HG03060 (cell line): ENCODE measurements around the gene CBY2.
A peak's percentile ranks its signal among the peaks of the same experiment; 100 is the strongest.

Experiments
- ATAC-seq: cut with Tn5 transposase; IDR thresholded peaks from one replicate; pipeline ENCODE4 v1.9.1; 2021; ENCODE audit warnings: low read depth, moderate number of reproducible peaks; ENCODE audit not compliant: unreplicated experiment

The CBY2 gene

DNA sequence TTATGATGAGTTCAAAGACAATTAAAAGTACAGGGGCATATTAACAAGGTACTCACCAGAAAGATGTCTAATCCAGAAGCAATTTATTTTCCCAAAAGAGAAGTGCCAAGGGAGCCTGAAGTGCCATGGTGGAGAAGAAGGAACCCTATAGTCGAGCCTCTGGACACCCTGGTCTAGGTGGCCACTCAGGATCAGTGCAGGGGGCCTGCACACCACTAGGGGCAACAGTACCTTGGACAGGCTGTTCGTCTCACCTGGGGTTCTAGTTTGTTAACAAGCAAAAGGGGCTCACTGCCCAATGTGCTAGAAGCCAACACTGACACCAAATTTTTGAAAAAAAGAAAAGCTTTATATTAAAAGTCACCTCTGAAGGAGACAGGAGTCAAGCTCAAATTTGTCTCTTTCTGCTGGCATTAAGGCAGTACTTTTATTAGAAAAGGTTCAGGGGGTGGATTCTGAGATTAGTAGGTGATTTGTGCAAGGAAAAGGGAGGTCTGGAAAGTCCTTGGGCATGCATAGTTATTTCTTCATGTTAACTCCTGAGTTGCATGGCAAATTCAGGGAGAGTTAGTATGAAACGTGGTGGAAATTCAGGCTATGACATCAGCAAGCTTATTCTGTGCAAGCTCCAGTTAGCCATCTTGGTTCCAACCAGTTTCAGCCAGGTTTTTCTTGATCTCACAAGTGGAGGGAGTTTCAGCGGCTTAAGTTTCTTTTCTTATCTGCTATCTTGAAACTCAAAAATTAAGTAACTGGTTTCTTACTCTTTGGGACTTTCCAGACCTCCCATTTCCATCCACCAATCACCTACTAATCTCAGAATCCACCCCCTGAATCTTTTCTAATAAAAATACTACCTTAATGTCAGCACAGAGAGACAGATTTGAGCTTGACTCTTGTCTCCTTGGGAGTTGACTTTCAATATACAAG lies 884 bp upstream of the CBY2 start:
- peak; percentile 47 for ATAC-seq

DNA sequence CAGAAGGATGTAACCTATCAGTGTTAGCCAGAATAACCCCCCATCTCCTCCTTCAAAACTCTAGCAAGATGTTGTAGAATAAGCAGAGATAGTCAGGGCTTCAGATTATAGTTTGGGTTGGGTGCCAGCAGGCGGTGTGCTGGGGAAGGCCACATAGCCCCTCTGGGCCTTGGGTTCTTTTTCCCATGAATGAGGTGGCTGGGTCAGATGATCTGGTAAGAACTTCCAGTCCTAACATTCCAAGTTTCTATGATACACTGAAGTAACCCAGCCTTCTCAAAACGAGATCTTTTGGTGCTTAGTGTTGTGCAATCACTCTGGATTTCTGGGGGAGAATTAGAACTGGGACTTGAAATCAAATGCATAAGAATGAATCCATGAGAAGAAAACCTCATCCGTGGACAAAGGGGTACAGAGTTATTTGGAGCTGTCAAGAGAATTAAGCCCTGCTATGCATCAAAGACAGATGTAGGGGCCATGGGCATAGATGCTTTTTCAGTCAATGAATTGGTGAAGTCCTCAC lies 810 bp downstream of the CBY2 start:
- ATAC-seq, result no peak

DNA sequence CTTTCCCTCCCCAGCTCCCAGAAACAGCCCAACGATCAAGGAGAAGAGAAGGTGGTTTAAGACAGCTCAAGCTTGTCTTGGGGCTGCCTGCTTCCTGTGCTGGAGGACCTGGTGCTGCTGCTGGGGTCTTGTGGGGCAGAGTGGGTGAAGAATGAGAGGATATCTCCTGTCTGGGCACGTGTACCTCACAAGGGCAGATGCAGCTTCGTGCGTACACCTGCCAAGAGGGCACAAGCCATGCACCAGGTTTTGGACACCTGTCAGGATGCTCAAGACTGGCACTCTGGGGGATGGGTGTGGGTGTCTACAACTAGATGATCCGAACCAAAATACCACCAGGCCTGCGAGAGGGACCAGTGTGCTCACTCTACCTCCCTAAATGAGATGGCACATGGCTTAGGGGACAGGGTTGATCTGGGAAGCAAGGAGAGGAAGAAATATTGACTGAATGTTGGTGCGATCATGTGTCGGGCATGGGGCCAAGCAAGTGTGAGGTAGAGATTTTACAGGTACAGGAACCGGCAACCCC lies 2.2 kb downstream of the CBY2 start:
- no peak for ATAC-seq

DNA sequence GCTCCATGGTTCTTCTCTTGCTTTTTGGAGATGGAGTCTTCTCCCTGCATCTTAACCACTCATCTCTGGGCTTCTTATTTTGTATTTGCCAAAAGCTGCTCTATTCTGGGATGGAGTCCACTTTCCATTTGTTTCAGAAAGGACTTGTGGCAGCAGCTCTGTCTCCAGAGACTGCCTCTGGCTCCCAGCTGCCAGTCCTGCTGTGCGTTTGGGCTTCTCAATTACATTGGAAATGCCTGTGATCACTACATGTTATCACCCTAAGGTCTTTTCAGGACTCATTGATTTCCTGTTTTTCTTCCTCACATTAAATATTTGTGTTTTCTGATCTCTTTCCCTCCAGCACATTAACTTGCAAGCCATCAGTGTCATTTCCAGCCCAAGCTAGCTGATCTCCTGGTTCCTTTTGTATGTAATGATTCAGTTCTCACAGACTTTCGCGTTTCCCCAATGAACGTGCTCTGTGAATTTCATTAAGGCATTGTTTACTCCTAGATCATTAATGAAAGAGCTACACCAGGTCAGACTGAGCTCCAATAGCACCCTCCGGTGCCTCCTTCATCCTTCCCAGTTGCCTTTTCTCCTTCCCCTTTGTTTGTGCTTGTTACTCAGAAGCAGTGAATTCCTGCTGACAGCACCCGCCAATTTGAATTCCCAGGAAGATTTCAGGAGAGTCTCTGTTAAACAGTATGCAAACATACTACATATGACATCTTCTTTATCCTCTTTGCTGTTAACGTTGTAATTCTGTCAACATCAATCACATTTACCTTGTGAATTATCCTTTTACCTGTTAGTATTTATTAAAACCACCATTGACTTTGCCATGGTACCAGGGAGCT lies 3.0 kb downstream of the CBY2 start:
- no peak for ATAC-seq

DNA sequence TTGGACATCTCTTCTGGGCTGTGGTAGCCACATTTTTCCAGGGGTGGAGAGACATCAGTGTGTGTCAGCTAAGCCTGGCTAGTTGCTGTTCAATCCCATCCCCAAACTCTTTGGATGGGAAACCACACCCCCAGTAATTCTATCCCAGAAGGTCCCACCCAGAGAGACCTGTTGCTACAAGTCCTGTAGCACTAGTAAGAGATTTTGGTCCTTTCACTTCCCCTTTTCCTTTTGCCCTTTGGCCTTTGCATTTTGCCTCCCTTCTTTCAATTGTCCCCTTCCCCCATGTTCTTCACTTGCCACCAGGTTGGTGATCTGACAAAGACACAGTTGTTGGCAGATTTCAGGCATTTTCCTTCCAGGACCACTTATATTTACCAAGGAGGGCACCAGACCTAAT lies 3.8 kb downstream of the CBY2 start:
- no peak for ATAC-seq

DNA sequence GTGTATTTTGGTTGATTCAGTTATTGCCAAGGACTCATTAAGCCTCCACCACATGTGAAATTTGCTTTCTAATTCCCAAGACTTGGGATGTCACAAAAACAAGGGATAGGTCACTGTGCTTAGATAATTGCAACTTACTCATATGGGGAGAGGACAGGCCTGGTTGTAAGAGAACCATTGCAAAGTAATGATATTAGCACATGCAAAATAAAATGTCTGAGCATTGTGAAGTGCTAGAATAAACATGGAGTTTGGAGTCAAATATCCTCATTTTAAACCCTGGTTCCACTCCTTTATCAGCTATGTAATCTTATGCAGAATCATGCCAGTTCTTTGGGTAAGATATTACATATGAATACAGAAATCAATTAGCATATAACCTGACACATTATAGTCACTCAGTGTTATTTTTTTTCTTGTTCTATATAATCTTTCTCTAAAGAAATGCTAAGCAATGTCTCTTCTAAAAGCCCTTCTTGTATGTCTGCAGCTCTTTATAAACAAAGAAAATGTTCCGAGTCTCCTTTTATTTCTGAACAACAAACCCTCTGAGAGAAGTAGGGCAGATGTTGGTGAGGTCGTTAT lies 5.5 kb downstream of the CBY2 start:
- no peak for ATAC-seq

DNA sequence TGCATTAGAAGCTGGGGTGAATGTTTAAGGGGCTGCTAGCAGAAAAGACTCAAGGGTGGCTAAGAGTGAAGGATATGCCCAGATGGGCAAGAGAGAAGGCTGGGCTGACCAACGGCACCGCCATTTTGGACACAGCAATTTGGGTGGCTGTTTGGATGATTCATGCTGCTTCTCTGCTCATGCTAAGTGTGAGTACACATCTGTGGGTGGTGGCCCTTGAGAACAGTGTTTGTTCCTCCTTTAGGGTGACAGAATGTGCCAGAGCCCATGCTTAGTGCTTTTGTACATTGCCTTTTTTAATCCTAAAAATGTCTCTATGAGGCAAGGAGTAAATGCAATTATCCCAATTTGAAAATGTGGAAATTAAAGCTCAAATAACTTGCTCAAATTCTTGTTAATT lies 9.8 kb downstream of the CBY2 start:
- ATAC-seq, result no peak

DNA sequence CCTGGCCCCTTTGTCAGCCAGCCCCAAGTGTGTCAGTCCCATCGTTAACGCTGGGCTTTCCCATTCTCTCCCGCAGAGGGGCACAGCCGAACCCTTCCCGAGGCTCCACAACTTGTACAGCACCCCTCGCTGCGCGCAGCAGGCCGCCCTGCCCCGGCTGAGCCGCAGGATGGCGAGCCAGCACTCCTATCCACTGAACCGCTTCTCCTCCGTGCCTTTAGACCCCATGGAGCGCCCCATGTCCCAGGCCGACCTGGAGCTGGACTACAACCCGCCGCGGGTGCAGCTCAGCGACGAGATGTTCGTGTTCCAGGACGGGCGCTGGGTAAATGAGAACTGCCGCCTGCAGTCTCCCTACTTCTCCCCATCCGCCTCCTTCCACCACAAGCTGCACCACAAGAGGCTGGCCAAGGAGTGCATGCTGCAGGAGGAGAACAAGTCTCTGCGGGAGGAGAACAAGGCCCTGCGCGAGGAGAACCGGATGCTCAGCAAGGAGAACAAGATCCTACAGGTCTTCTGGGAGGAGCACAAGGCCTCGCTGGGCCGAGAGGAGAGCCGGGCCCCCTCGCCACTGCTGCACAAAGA lies 11.1 kb downstream of the CBY2 start:
- no peak for ATAC-seq

DNA sequence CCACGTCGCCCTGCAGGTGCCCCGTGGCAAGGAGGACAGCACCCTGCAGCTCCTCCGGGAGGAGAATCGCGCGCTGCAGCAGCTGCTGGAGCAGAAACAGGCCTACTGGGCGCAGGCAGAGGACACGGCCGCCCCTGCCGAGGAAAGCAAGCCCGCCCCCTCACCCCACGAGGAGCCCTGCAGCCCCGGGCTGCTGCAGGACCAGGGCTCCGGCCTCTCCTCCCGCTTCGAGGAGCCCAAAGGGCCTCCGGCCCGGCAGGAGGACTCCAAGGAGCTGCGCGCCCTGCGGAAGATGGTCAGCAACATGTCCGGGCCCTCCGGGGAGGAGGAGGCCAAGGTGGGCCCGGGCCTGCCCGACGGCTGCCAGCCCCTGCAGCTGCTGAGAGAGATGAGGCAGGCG lies 11.6 kb downstream of the CBY2 start:
- ATAC-seq, result no peak

DNA sequence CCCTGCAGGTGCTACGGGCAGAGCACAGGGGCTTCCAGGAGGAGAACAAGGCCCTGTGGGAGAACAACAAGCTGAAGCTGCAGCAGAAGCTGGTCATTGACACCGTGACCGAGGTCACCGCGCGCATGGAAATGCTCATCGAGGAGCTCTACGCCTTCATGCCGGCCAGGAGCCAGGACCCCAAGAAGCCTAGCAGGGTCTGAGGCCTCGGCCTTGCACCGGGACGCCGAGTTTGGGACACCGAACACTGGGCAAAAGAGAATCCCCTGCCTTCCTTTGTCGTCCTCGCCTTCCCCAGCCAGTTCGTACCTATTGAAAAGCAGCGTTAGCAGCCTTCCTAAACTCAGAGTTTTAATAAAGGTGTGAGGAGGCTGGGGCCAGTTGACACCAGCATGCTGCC lies 12.1 kb downstream of the CBY2 start:
- ATAC-seq, result no peak

DNA sequence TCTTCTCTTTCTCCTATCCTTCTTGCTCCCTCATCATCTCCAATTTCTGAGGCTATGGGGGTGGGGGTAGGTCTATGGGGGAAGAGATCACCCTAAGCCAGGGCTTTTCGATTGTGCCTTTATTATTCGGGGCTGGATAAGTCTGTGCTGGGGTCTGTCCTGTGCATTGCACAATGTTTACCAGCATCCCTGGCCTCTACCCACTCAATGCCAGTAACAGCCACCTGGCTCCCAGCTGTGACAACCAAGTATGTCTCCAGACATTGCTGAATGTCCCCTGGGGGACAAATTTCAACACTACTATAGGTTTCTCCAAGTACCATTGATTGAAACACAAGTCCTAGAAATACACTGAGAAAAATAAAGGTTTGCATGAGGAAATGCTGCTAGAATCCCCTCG lies 13.2 kb downstream of the CBY2 start:
- no peak for ATAC-seq

DNA sequence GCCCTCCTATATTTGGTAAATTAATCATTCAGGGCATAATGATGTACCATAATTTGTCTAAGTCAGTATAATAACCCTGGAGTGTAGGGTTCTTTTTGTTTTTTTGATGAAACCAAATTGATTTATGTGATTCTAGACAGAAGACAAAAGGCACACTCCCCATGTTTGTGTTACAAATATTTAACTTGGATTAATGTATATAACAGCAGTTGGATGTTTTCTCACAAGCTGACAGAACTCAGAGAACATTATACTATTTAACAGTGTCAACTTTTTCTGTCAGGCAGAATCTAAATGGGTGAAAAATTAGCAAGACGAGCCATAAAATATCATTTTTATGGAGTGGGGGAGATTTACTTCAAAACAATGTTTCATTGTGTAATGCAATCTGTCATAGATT lies 15.2 kb downstream of the CBY2 start:
- no peak for ATAC-seq

DNA sequence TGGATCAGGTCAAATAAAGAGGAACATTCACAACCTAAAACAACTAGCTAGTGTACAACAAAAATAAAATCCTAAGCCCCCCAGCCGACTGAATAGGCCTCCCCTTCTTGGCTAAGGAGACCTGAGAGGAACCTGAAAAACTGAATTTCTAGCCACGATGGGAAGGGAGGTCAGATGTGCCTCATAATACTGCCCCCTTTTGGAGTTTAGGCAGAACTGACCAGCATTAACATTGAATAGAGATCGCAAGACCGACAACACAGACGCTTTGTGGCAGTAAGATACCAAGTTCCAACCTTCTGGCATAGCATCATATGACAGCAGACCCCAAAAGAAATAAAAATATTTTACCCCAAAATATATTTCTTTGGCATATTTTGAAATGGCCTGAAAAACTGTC lies 15.9 kb downstream of the CBY2 start:
- no peak for ATAC-seq

DNA sequence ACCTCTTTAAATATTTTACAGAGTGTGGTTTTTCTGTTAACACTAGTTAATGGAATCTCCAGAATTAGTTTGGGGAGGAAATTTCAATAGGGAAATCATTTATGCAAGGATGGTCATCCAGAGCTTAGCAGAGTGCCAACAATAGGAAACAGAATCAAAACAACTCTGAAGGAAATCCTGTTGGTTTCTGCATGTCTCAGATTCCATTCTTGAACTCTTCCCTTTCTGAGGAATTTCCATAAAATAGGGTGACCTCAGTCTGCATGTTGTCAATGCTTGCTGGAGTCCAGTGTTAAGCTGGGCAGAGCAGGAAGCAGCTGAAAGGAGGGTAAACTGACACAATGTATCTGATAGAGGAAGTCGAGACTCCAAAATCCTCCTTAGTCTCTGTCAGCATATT lies 16.9 kb downstream of the CBY2 start:
- ATAC-seq, result no peak

DNA sequence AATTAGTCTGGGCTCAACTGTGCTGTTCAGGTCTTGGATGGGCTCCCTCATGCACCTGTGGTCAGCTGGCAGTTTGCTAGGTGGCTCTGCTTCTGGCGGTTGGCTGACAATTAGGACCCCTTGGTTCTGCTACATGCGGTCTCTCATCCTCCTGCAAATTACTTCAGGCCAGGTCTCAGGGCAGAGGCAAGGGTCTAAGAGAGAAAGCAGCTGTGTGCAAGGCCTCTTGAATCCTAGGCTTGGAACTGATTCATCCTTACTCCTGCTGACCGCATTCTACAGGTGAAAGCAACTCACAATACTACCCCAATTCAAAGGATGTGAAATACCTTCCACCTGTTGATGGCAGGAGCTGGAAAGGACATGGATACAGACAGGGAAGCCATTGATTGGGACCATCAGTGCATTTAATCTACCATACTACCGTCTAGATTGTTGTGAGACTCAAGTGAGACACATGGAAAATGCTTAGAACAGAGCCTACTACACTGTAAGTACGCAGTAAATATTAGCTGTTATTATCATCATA lies 19.1 kb downstream of the CBY2 start:
- no peak for ATAC-seq

DNA sequence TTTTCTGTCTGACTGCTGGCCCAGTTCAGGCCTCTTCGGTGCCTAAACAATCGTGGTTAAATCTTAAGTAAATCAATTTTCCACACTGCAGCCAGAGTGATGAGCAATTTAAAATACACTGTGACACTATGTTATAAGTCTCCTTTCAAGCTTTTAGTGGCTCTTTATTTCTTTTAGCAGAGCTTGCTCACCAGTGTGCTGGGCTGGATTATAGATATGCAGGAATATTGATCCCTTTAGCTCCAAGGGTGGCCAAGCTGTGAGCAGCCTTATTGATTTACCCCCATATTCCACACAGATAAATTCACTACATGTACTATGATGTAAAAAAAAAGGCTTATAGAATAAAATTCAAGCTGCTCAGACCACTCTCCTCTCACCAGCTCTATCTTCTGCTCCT lies 21.7 kb downstream of the CBY2 start:
- ATAC-seq, result no peak

DNA sequence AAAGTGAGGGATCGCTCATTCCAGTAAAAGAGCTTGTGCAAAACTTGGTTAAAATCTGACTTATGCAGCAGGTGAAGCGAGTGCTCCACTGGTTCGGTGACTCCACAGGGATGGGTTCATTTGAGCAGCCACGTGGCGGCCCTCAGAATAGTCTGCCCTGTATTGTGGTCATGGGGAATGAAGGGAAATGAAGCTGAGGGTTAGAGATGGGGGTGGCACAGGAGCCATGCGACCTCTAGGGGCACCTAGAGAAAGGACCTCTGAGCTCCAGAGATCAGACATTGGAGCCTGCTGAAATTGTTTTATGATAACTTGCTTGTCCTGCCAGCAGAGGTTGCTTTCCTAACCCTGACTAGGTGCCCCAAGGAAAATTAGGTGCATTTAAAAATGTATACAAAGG lies 26.6 kb downstream of the CBY2 start:
- no peak for ATAC-seq

DNA sequence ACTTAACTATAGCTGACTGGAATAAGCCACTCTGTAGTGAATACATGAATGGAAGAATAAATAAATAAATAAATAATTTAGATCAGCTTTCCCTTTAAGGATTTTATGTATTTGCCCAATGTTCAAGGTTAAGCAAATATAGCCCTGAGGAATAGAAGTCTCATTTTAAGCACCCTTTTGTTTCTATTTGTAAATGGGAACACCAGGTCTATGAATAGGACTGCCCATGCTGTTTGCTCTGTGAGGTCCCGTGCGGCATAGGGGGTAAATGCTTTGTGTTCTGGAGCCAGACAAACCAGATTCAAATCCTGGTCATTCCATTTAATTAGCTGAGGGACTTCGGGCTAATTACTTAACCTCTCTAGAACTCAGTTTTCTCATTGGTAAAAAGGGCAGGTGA lies 29.3 kb downstream of the CBY2 start:
- ATAC-seq, result no peak

DNA sequence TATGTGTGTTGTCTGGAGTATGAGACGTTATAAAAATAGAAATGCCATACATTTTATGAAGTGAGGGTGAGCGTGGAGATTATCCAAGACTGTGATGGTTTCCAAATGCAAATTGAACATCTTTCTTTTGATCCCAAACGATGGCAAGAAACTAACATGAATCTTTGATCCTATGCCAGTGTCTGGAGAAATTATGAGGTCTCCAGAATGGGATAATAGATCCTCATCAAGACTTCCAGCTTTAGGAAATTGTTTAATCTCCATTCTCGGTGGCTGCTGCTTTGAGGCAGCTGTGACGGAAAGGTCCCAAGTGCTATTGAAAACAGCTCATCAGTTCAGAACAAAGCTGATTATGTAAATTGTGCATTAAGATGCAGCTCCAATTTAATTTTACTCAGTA lies 30.8 kb downstream of the CBY2 start:
- no peak for ATAC-seq

DNA sequence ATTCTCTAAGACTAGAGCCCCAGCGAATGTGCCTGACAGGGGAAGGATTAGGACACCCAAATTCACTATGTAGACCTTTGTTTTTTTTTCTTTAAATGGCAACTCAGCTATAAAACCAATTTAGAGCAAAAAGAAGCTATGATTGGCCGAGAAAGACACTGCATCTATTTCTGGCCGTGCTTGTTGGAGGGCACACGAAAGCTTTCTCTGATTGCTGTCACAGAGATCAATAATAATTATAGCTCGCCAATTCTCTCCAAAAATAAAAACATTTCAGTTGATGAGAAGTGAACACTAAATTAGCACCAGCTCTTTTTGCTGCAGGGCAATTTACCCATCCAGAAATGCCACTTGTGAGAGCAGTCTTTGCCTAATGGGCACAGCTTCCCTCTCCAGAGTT lies 31.2 kb downstream of the CBY2 start:
- ATAC-seq, result no peak
